HG02642 (cell line): ENCODE data around the gene KCNQ2.
"Not testable (repeated sequence)": the region's sequence is repeated elsewhere in the genome, so short reads cannot be mapped to it uniquely, and the experiment has no call there.

Source experiments
- ATAC-seq: cut with Tn5 transposase; IDR thresholded peaks from one replicate; pipeline ENCODE4 v1.9.1; 2021; ENCODE audit warnings: mild to moderate bottlenecking; ENCODE audit not compliant: unreplicated experiment, poor library complexity

Gene KCNQ2

DNA sequence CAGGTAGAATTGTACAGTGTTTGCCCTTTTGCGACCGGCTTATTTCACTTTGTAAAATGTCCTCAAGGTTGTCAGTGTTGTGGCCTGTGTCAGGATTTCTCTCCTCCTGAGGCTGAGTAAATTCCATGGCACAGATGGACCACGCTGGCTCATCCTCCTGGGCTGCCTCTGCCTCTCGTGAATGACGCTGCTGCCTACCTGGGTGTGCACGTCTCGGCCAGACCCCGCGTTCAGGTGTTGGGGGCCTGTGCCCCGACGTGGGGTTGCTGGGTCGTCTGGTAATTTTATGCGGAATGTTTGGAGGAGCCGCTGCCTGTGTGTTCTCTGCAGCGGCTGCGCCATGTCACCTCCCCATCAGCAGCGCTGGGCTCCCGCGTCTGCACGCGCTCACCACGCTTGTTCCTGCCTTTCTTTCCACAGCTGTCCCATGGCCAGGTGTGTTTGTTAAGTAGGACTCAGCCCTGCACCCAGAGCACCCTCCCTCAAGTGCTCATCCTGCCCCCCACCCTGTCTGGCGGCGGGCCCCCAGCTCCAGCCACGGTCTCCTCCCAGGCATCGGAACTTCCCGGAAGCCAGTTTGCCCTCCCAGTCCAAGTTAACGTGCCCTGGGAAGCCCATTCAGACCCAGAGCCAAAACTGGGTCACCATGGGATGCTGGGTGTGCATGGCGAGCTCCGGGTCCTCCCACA lies 75.2 kb downstream of the KCNQ2 start:
- no peak for ATAC-seq

DNA sequence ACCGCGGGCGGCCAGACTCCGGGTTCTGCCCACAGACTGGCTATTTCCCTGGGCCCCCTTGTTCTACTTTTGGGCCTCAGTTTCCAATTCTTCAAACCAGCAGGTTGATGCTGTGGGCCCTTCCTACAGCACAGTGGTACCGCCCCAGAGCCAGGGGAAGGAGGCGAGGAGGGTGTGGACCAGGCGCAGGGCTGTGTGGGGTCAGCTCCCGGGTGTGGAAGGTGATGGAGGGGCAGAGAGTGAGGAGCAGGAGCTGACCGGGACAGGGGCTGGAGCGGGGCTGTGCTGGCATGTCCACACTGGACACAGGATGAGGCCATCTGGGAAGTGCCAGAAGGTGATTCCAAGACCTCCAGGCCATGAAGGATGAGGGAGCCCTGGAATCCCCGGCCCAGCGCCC lies 76.2 kb downstream of the KCNQ2 start:
- no peak for ATAC-seq

DNA sequence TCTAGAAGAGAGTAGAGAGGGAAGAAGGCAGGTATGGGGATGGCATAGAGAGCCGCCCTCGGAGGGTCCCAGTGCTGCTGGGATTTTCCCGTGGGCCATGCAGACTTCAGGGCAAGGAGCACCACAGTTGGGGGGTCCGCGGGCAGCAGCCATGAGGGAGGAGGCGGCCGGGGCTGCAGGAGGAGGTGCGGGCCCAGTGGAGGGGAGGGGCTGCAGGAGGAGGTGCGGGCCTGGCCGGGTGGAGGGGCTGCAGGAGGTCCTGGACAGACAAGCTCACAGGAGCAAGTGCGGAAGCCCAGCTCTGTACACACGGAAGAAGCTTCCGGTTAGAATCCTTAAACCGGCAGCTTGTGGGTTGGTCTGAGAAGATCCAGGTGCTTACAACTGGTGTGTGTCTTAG lies 76.7 kb downstream of the KCNQ2 start:
- no peak for ATAC-seq

GRCh38 chr20:63394920-63395455 lies 77.5 kb downstream of the KCNQ2 start:
- no peak for ATAC-seq

GRCh38 chr20:63394069-63394919 lies 78.2 kb downstream of the KCNQ2 start:
- ATAC-seq: no peak

- ATAC-seq: no peak
Measured at GRCh38 chr20:63393566-63393965, 78.9 kb downstream of the KCNQ2 start.

GRCh38 chr20:63392465-63393365 lies 79.7 kb downstream of the KCNQ2 start:
- no peak for ATAC-seq

DNA sequence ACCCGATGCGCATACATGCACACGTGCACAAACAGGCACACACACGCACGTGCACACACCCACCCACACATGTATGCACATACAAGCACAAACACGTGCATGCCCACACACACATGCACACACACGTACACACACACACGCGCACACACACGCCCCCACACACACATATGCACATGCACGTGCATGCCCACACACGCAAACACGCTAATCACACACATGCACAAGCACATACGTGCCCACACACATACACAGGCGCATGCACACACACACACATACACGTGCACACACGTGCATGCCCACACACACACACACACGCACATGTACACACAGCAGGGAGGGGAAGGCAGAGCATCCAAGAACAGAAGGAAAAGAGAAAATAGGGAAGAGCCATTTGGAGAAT lies 84.5 kb downstream of the KCNQ2 start:
- ATAC-seq: no peak

DNA sequence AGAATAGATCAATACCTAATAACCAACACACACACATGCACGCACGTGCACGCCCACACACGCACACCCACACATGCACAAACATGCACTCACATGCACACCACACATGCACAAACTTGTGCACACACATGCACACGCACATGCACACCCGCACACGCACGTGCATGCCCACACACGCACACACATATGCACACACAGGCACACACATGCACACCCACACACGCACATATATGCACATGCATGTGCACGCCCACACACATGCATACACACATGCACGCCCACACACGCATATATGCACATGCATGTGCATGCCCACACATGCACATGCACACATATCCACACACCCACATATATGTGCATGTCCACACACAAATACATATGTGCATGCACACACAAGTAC lies 85.1 kb downstream of the KCNQ2 start:
- no peak for ATAC-seq

GRCh38 chr20:63386491-63386890 lies 86.0 kb downstream of the KCNQ2 start:
- ATAC-seq: no peak

DNA sequence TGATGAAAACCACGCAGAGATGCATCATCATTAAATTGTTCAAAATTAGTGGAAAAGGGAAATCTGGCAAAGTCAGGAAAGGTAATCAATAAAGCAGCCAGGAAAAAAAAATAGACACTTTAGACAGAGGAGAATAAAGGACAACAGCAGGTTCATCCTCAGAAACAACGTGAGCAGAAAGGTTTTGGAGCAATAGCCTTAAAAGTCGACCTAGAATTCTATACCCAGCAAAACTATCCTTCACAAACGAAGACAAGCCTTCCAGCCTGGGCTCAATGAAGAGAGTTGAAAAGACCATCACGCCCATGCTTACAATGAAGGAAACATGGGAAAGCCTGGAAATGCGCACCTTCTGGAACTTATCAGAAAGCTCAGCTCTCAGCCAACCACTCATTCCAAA lies 86.6 kb downstream of the KCNQ2 start:
- no peak for ATAC-seq

DNA sequence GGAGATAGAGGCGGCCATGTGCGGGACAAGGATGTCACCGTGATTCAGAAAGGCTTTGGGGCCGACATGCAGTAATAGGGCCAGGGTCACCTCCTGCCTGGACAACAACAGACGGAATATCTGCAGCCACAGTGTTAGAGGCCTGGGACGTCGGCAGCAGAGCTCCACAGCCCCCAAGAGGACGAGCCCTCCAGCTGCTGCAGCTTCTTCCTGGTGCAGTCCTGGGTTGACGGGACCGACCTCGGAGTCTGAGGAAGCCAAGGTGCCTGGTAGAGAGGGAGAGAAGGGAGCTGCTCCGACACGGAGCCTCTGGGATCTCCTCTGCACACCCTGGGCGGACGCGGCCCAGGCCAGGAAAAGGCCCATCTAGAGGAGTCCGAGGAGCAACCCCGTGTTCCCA lies 88.1 kb downstream of the KCNQ2 start:
- ATAC-seq: no peak

- no peak for ATAC-seq
Measured at GRCh38 chr20:63383556-63383955, 88.9 kb downstream of the KCNQ2 start.

DNA sequence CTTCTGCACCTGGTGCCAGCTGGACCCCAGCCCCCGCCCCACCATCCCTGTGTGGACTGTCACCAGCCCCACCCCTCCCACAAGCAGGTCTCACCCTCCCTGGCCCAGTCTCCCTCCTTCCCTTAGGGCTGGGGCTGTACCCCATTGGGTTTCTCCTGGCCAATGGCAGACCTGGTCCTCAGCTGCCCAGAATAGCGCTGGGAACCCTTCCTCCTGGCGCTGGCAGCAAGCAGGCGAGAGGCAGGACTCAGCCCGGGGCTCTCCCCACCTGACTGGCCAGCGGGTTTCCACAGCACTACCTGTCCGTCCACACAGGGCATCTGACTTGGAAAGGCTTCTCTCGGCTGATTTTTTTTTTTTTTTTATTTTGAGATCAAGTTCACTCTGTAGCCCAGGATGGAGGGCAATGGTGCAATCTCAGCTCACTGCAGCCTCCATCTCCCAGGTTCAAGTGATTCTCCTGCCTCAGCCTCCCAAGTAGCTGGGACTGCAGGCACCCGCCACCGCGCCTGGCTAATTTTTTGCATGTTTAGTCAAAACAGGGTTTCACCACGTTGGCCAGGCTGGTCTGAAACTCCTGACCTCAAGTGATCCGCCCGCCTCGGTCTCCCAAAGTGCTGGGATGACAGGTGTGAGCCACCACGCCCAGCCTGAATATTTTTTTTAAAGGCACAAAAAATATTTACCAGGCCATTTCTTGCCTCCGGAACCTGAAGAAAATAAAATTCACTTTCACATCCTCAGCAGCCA lies 89.7 kb downstream of the KCNQ2 start:
- no peak for ATAC-seq

GRCh38 chr20:63381781-63382431 lies 90.5 kb downstream of the KCNQ2 start:
- ATAC-seq: no peak

- no peak for ATAC-seq
Measured at GRCh38 chr20:63380346-63380870, 92.0 kb downstream of the KCNQ2 start.

DNA sequence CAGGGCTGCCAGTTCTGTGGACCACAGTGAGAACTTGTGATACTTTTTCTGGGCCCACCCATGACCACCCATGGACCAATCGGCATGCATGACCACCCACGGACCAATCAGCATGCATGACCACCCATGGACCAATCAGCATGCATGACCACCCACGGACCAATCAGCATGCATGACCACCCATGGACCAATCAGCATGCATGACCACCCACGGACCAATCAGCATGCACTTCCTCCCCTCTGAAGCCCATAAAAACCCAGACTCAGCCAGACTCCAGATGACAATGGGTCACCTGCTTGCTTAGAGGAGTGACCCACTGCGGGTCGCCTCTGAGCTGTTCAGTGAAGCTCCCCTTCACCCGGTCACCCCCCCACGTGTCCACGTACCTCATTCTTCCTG lies 92.6 kb downstream of the KCNQ2 start:
- ATAC-seq: not testable (repeated sequence)

DNA sequence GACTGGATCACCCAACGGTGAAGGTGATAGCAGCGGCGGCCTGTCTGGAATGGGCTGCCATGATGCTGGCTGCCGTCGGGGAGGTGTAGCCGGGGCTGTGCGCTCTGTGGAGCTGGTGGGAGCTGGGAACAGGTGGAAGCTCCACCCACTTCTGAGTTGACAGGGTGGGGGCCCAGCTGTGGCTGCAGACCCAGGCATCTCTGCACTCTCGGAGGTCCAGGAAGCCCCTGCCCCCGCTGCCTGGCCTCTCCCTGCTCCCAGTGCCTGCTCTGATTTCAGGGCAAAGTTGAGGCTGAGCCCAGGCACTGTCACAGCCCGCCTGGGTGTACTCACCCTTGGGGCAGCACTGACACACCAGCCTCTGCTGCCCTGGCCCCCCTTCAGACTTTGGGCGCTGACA lies 93.2 kb downstream of the KCNQ2 start:
- no peak for ATAC-seq

DNA sequence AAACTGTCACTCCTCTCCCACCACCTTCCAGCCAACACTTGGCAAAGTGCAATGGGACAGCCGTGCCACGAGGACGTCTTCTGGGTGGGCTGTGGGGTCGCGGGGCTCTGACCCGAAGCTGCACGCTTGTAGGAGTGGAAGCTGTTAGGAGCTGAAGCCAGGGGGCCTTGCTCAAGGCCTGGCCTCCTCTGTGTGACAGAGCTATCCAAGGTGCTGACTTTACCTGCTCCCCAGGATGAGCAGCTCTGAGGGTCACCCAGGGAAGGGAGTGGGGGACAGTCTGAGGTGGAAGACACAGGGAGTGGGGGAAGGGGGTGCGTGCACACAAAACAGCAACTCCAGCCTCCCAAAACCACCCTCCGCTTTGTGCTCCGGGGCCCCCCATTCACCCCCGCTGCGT lies 93.8 kb downstream of the KCNQ2 start:
- no peak for ATAC-seq
